Head of caudate nucleus (tissue), 42 donors: ENCODE results near the gene STC2.
"Not testable (repeated sequence)": the region's sequence is repeated elsewhere in the genome, so short reads cannot be mapped to it uniquely, and the experiment has no call there.

ENCODE experiments used
- DNase-seq, 42 donors: peaks; one replicate each; pipeline versions ENCODE4 v3.0.0 to v3.0.0-alpha.2; 2020 to 2021; ENCODE audit warnings: mixed read lengths in 7 of 42
- intact Hi-C: fragments of 100-400 bp; cut with DNase I; formaldehyde crosslinking; loops from one replicate; pipeline ENCODE4 v1.15.0; 2022

The STC2 gene

GRCh38 chr5:173327948-173328843 is at the start of gene STC2:
TSS of gene STC2 (minus strand) at chr5:173328414. CDS start at chr5:173328193, 221 bp downstream.
- intact Hi-C loops, result loop anchor here (5.0 kb wide), 1 partner anchor 346 kb away; the partner anchor contains the start of gene ATP6V0E1
- DNase-seq, result peak in 32 of 42 donors; percentile 15 to 63 (median 35)

DNA sequence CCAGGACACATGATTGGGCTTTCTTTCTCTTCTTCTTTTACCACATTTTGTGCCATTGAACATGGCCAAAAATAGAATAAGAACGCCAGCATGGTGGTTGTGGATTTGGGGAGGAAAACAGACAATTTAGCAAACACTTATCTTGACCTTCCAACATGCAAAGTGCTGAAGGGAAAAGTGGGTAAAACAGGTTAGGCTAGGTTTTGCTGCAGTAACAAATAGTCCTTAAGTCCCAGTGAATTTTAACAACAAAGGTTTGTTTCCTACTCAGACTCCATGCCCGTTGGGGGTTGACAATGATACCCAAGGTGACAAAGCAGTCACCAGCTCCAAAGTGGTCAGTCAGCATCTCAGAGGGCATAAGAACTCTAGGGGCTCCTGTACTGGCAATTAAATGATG is 43.2 kb upstream of the STC2 start:
- intact Hi-C loops, result no loop called here
- DNase-seq, result no peak

GRCh38 chr5:173363406-173363805 is 35.2 kb upstream of the STC2 start:
- intact Hi-C loops, DNase-seq: not testable (repeated sequence)

- intact Hi-C loops, result no loop called here
- DNase-seq, result no peak
These were observed 27.3 kb upstream of the STC2 start for GRCh38 chr5:173355561-173355960.

DNA sequence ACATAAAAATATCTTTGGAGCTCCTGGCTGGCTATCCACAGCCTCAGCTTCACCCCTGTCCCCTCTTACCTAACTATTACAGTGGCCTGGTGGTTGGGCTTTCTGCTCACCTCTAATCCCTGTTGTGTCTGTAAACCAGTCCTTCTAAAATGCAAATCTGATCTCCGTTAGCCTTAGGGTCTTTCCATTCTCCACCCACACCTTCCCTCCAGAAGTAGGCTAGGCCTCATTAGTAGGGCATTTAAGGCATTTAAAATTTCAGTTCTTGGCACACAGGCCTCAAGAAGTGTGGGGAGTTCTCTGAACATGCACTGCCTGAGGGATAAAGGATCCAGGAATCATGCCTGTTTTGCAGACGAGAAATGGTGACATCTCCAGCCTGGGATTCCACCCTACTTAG is 26.4 kb upstream of the STC2 start:
- no peak for DNase-seq

DNA sequence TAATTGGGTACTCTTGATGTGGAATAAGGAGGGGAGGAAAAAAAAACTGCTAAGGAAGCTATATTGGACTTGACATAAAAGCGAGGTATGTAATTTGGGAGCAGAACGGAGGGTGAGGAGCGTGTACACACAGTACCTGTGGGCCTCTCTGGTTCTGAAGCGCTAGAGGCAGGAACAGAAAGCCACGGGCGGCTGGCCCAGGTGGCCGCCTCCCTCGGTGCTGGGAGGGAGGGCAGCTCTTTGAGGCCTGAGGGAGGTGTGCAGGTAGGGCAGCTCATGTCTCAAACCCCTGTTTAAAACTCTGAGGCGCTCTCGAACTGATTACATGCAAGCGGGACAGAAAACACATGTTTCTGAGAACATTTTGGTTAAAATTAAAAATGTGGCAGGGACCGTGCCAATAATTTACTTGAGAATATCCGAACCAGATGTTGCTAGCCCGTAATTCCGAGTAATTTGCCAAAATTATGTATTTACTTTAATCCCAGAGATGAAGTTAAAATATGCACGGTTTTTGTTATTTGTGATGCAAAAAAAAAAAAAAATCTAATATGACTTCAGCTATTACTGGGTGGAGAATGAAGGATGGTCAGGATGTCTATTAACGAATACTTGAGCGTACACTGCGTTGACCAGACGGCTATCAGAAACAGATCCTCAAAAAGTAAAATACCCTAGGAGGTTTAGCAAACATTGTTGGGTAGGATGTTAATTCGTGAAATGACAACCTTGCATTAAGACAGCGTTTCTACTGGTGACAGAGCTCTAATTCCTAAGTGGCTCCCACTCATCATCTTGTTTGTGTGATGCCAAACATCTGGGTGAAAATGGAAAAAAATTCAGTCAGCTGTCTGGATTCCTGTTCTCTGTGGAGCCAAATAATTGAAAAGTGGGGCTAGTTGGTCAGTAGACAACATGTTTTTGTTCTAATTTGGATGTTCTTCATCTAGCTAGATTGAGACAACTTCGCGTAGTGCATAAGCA is 24.4 kb upstream of the STC2 start:
- intact Hi-C loops, result no loop called here

More for the DNA sequence above, 26.4 kb upstream of the STC2 start:
- intact Hi-C loops, result no loop called here

GRCh38 chr5:173342813-173343755 is 14.9 kb upstream of the STC2 start:
- DNase-seq, result no peak
- intact Hi-C loops, result no loop called here

More for the DNA sequence above, 24.4 kb upstream of the STC2 start:
- DNase-seq, result no peak

GRCh38 chr5:173341961-173342430 is 13.8 kb upstream of the STC2 start:
- intact Hi-C loops, result no loop called here
- DNase-seq, result no peak

DNA sequence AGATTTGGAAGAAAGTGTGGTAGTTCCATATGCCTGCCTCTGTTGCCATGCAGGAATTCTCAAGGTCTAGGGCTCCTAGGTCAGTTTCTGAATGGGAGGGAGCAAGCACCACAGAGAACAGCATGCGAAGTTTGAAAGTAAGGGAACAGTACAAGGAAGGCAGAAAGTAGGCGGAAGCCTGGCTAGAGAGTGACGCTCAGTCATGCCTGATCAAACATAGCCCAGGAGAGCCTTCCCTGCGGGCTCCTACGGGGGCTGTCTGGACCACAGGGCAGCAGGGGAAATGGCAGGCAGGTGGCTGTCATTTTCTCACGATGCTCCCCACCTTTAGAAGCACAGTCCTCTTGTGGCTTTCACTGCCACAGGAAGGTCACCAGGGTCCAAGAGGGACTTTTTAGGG is 12.8 kb upstream of the STC2 start:
- intact Hi-C loops, result no loop called here
- no peak for DNase-seq

GRCh38 chr5:173340451-173340850 is 12.2 kb upstream of the STC2 start:
- intact Hi-C loops, result no loop called here
- DNase-seq, result no peak

- intact Hi-C loops, result no loop called here
These were observed 11.1 kb upstream of the STC2 start for GRCh38 chr5:173339286-173339685.

GRCh38 chr5:173338380-173339015 is 10.3 kb upstream of the STC2 start:
- DNase-seq, result no peak
- intact Hi-C loops, result no loop called here

More at GRCh38 chr5:173339286-173339685, 11.1 kb upstream of the STC2 start:
- DNase-seq, result no peak

DNA sequence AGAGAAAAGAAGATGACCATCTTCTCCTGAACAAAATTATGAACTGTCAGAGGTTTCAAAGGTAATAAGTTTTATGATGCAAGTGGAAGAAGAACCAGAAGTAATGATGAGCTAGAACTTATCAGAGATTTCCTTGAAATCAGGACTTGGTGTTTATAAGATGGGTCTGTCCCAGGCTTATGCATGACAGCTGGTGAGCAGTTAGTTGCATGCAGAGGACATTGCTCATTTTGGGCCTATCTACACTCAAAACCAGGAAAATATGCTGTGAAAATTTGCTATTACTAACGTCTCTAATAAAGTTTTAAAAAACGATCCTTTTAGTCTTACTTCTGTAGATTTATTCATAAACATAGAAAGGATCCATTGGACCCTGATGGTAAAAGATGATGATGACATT is 6.6 kb upstream of the STC2 start:
- no peak for DNase-seq
- intact Hi-C loops, result no loop called here

- DNase-seq, result no peak
- intact Hi-C loops, result loop anchor here (2.0 kb wide), 1 partner anchor 39 kb away; no protein-coding TSS in a partner anchor
These were observed 5.9 kb upstream of the STC2 start for GRCh38 chr5:173333925-173334661.

DNA sequence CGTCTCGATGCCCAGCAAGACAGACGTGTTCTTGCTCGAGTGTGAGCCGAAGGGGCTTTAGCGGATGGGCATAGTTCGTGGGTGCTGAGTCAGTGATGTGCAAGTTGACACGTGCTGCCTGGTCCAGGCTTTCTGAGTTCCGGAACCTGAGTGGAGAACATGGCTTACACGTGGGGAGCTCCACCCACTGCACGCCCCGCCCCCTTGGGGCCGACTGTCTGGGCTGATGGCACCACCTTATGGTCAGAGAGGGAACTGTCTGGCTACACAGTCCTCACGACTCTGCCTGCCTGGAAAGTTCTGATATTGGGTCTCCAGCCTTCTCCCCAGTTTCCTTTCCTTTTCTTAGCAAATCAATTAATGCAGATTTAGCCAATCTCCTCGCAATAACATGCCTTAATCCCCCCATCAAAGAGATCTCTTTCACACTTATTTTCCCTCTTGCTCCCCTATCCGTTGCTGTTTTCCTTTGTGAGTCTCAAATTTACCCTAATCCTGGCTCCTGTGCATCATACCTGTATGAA is 3.8 kb upstream of the STC2 start:
- intact Hi-C loops, result loop anchor here (2.0 kb wide), 1 partner anchor 37 kb away; no protein-coding TSS in a partner anchor
- DNase-seq, result peak; percentile 43 to 93 (median 82)

- intact Hi-C loops, result no loop called here
- no peak for DNase-seq
These were observed 3.1 kb upstream of the STC2 start for GRCh38 chr5:173331287-173331686.
